ENCODE data around the gene KCND3.

DNA sequence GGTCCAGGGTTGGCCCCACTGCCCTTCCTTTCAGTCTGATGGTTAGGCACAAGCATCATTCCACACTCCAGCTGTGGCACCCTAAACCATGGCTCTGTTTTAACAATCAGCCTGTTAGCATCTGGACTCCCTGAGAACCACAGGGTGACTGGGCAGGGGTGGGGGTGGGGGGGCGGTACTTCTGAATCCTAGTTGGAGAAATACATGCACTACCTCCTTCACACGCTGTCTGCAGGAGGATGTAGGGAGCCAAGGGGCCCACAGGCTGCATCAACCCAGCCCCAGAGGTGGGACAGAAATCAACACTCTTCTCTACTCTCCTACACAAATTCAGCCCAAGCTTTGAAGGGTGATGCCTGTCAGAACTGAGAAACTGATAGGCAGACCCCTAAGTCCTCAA lies 209.9 kb downstream of the KCND3 start:
- no peak for TF ChIP-seq POLR2A (IDR thresholded peaks at IDR 0.05)
- TF ChIP-seq, protein P1, sequence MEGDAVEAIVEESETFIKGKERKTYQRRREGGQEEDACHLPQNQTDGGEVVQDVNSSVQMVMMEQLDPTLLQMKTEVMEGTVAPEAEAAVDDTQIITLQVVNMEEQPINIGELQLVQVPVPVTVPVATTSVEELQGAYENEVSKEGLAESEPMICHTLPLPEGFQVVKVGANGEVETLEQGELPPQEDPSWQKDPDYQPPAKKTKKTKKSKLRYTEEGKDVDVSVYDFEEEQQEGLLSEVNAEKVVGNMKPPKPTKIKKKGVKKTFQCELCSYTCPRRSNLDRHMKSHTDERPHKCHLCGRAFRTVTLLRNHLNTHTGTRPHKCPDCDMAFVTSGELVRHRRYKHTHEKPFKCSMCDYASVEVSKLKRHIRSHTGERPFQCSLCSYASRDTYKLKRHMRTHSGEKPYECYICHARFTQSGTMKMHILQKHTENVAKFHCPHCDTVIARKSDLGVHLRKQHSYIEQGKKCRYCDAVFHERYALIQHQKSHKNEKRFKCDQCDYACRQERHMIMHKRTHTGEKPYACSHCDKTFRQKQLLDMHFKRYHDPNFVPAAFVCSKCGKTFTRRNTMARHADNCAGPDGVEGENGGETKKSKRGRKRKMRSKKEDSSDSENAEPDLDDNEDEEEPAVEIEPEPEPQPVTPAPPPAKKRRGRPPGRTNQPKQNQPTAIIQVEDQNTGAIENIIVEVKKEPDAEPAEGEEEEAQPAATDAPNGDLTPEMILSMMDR (IDR thresholded peaks at IDR 0.05): no peak
- no peak for TF ChIP-seq EP300 (IDR thresholded peaks at IDR 0.05)
- TF ChIP-seq POLR2AphosphoS5 (IDR thresholded peaks at IDR 0.05): no peak

Measured in upper lobe of left lung (tissue), 4 donors.